ENCODE results near the gene RCN2.

DNA sequence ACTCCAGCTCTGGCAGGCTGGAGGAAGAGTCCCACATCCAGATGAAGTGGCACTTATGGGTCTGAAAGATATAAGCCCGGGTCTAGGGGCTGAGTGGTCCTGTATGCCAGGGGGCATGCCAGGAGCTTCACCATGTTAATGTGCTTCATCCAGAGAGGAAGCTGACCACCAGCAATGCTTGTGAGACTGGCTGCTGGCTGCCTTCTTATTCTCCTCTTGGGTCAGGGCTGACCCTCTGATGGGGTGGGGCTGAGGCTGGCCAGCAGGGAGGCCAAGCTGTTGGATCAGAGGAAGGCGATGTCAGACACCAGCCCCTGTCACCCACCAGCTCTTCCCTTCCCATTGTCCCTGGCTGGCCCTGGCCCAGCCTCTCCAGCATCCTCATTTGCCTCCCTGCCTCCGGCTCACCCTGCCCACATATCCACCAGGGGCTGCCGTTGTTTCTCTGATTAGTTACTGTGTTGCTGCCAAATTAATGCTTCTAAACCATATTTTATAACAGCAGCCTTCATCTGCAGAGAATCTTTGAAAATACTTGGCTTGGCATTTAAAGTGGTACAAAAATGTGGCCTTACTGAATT, 43.0 kb downstream of the RCN2 start:
- TF ChIP-seq CREB1 (IDR thresholded peaks at IDR 0.05; ENCODE audit: low read depth) (no peak), NFIC (IDR thresholded peaks at IDR 0.05) (no peak), REST (IDR thresholded peaks at IDR 0.05; ENCODE audit: low read depth) (no peak), RAD21 (IDR thresholded peaks at IDR 0.05; ENCODE audit: low read depth) (no peak), YY1 (IDR thresholded peaks at IDR 0.05; ENCODE audit: low read depth) (no peak)

Measured in Ishikawa (cell line).